ENCODE results near the gene RTL9.

- TF ChIP-seq POLR2AphosphoS5 (IDR thresholded peaks at IDR 0.05; ENCODE audit: low read depth, low read length) (no peak), CTCF (IDR thresholded peaks at IDR 0.05) (no peak), REST (IDR thresholded peaks at IDR 0.05; ENCODE audit: insufficient read depth in 1 of 2, low read depth in 2 of 2, low read length in 1 of 2) (no peak), SIN3A (IDR thresholded peaks at IDR 0.05; ENCODE audit: borderline replicate concordance, insufficient read depth, low read depth, low read length) (no peak), TCF7L2 (IDR thresholded peaks at IDR 0.05; ENCODE audit: low read depth, low read length) (no peak)
Measured at GRCh38 chrX:110397339-110397738, 38.7 kb downstream of the RTL9 start.
